ENCODE measurements around the gene SGMS1. TPM values are rescaled to one million over a fixed set of nuclear protein-coding genes. Genes with fewer than 3 reads are reported as not detected.
"Not testable (repeated sequence)": the region's sequence is repeated elsewhere in the genome, so short reads cannot be mapped to it uniquely, and the experiment has no call there.

The SGMS1 gene
- total RNA-seq, 1 experiment from 2014 or later = 24.7 TPM

GRCh38 chr10:50426485-50426884, 197.3 kb downstream of the SGMS1 start:
- H3K4me1 Mint-ChIP-seq (ENCODE audit: insufficient read depth, unreplicated experiment) = peaks cover 6% of the 10 kb centered on the region
- no peaks in the 10 kb centered on the region for H3K27me3 Mint-ChIP-seq (ENCODE audit: insufficient read depth, unreplicated experiment)
- no peak overlapping the region for H3K27ac Mint-ChIP-seq (ENCODE audit: low read depth, unreplicated experiment)
- no peak overlapping the region for H3K4me3 Mint-ChIP-seq (ENCODE audit: unreplicated experiment)
- DNase-seq (ENCODE audit: unreplicated experiment) = no peak
- no TSS peak for BruUV-seq (replicated peaks)
- no peak for TF ChIP-seq CTCF (IDR thresholded peaks at IDR 0.05; ENCODE audit: unreplicated experiment)
- intact Hi-C loops (cut with micrococcal nuclease) = no loop called here
- no peaks in the 10 kb centered on the region for H3K9me3 Mint-ChIP-seq (ENCODE audit: unreplicated experiment)
- CTCF ChIA-PET = interaction anchor here (0.6 to 1.2 kb wide), 3 partner anchors 28 to 59 kb away, joined by 3 to 4 read pairs (median 3); no protein-coding TSS in a partner anchor
- POLR2A ChIA-PET = interaction anchor here (1.1 kb wide), 1 partner anchor 197 kb away, joined by 4 read pairs; the partner anchor contains the start of gene SGMS1
- peaks cover 6% of the 10 kb centered on the region for H3K36me3 Mint-ChIP-seq (ENCODE audit: insufficient read depth, unreplicated experiment)

GRCh38 chr10:50425215-50425614, 198.5 kb downstream of the SGMS1 start:
- DNase-seq (ENCODE audit: unreplicated experiment); H3K36me3 Mint-ChIP-seq (ENCODE audit: insufficient read depth, unreplicated experiment); intact Hi-C loops (cut with micrococcal nuclease); POLR2A ChIA-PET; BruUV-seq (replicated peaks); CTCF ChIA-PET; H3K9me3 Mint-ChIP-seq (ENCODE audit: unreplicated experiment); H3K27ac Mint-ChIP-seq (ENCODE audit: low read depth, unreplicated experiment); H3K4me3 Mint-ChIP-seq (ENCODE audit: unreplicated experiment); H3K27me3 Mint-ChIP-seq (ENCODE audit: insufficient read depth, unreplicated experiment); H3K4me1 Mint-ChIP-seq (ENCODE audit: insufficient read depth, unreplicated experiment): not testable (repeated sequence)

- BruUV-seq (replicated peaks) = no TSS peak
- Mint-ChIP-seq H3K9me3 (ENCODE audit: unreplicated experiment) (no peaks in the 10 kb centered on the region), H3K4me1 (ENCODE audit: insufficient read depth, unreplicated experiment) (no peaks in the 10 kb centered on the region), H3K4me3 (ENCODE audit: unreplicated experiment) (no peak overlapping the region), H3K27ac (ENCODE audit: low read depth, unreplicated experiment) (no peak overlapping the region), H3K27me3 (ENCODE audit: insufficient read depth, unreplicated experiment) (no peaks in the 10 kb centered on the region), H3K36me3 (ENCODE audit: insufficient read depth, unreplicated experiment) (no peaks in the 10 kb centered on the region)
- ChIA-PET POLR2A (interaction anchor here (0.6 to 1.2 kb wide), 3 partner anchors 98 to 481 kb away, joined by 3 read pairs; no protein-coding TSS in a partner anchor), CTCF (interaction anchor here (1.4 kb wide), 1 partner anchor 12 kb away, joined by 3 read pairs; no protein-coding TSS in a partner anchor)
- TF ChIP-seq CTCF (IDR thresholded peaks at IDR 0.05; ENCODE audit: unreplicated experiment) = no peak
- intact Hi-C loops (cut with micrococcal nuclease) = no loop called here
- DNase-seq (ENCODE audit: unreplicated experiment) = no peak
Observed at GRCh38 chr10:50423448-50423847, 200.3 kb downstream of the SGMS1 start.

- Mint-ChIP-seq H3K27ac (ENCODE audit: low read depth, unreplicated experiment) (no peak overlapping the region), H3K36me3 (ENCODE audit: insufficient read depth, unreplicated experiment) (no peaks in the 10 kb centered on the region), H3K4me3 (ENCODE audit: unreplicated experiment) (no peak overlapping the region), H3K4me1 (ENCODE audit: insufficient read depth, unreplicated experiment) (peaks cover 4% of the 10 kb centered on the region), H3K9me3 (ENCODE audit: unreplicated experiment) (no peaks in the 10 kb centered on the region), H3K27me3 (ENCODE audit: insufficient read depth, unreplicated experiment) (no peaks in the 10 kb centered on the region)
- CTCF ChIA-PET = interaction anchor here (0.7 to 2.1 kb wide), 9 partner anchors 9 to 146 kb away, joined by 3 to 7 read pairs (median 3); no protein-coding TSS in a partner anchor
- POLR2A ChIA-PET = interaction anchor here (1.2 kb wide), 1 partner anchor 97 kb away, joined by 3 read pairs; no protein-coding TSS in a partner anchor
- intact Hi-C loops (cut with micrococcal nuclease) = no loop called here
- DNase-seq (ENCODE audit: unreplicated experiment) = no peak
- TF ChIP-seq CTCF (IDR thresholded peaks at IDR 0.05; ENCODE audit: unreplicated experiment) = no peak
- no TSS peak for BruUV-seq (replicated peaks)
Observed at GRCh38 chr10:50422259-50422658, 201.5 kb downstream of the SGMS1 start.

Data from MCF 10A (cell line).